Fibroblast of pulmonary artery (primary cell): ENCODE measurements around the gene PLB1.

Source experiments
- DNase-seq: peaks from one replicate; pipeline ENCODE4 v3.0.0-alpha.2; 2010; ENCODE audit warnings: low read depth
- H3K4me3 ChIP-seq: replicated peaks from 2 replicates; pipeline ENCODE4 v1.5.1; 2011; ENCODE audit warnings: low read depth, mild to moderate bottlenecking, control low read depth, low read length, moderate library complexity
- CTCF ChIP-seq: IDR thresholded peaks from 2 replicates; pipeline ENCODE4 v1.5.1; 2011; ENCODE audit warnings: mild to moderate bottlenecking, control low read depth, low read length, inconsistent platforms; ENCODE audit errors: missing control alignments

PLB1 gene

GRCh38 chr2:28593160-28593755 is 97.4 kb downstream of the PLB1 start:
- no peak for DNase-seq
- no peak for TF ChIP-seq CTCF
- no peak overlapping the region for H3K4me3 ChIP-seq

- H3K4me3 ChIP-seq: no peak overlapping the region
- no peak for TF ChIP-seq CTCF
- no peak for DNase-seq
These were observed 98.1 kb downstream of the PLB1 start for GRCh38 chr2:28594000-28594331.

- TF ChIP-seq CTCF: peak; percentile 79
- DNase-seq: peak; percentile 90
- H3K4me3 ChIP-seq: no peak overlapping the region
These were observed 98.7 kb downstream of the PLB1 start for GRCh38 chr2:28594332-28595108.

GRCh38 chr2:28595323-28595722 is 99.5 kb downstream of the PLB1 start:
- no peak for TF ChIP-seq CTCF
- H3K4me3 ChIP-seq: no peak overlapping the region
- DNase-seq: no peak

GRCh38 chr2:28598484-28598883 is 102.6 kb downstream of the PLB1 start:
- no peak for DNase-seq
- H3K4me3 ChIP-seq: no peak overlapping the region
- TF ChIP-seq CTCF: no peak

- TF ChIP-seq CTCF: no peak
- DNase-seq: no peak
- no peak overlapping the region for H3K4me3 ChIP-seq
These were observed 104.3 kb downstream of the PLB1 start for GRCh38 chr2:28600181-28600580.

GRCh38 chr2:28601616-28602015 is 105.8 kb downstream of the PLB1 start:
- H3K4me3 ChIP-seq: no peak overlapping the region
- TF ChIP-seq CTCF: no peak
- DNase-seq: no peak
